Activated CD4-positive, alpha-beta T cell treated with anti-CD3 and anti-CD28 coated beads for 24 hours (primary cell): Measurements from ENCODE around the gene C16orf90.
"Not testable (repeated sequence)": the region's sequence is repeated elsewhere in the genome, so short reads cannot be mapped to it uniquely, and the experiment has no call there.

Source experiments
- DNase-seq, 2 donors: peaks; one replicate each; pipeline ENCODE4 v3.0.0-alpha.2; 2020; ENCODE audit warnings: low read depth in 2 of 2

The C16orf90 gene

DNA sequence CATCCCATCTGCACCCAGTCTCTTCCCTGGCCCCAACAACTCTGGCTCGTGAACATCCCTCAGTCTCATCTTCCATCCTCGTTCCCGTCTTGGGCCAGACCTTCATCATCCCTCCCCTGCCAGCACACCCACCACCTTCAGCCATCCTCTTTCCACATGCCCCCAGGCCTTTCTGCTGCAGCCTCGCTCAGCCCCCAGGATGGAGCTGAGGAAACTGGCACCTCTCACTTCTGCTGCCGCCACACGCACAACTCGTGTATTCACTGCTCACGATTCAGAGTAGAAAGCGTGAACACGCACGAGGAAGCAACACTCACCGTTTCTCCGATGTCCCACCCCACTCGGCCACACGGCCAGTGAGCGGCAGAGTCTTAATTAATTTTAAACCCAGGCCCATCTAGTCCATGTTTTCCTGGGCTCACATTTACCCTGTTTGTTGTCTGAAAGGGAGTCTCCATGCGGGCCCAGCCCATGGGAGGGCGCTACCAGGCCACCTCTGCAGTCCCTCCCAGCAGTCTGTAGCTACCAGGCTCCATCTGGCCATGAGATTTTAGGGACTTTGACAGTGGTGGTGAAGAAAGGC is 12.5 kb downstream of the C16orf90 start:
- DNase-seq: no peak

DNA sequence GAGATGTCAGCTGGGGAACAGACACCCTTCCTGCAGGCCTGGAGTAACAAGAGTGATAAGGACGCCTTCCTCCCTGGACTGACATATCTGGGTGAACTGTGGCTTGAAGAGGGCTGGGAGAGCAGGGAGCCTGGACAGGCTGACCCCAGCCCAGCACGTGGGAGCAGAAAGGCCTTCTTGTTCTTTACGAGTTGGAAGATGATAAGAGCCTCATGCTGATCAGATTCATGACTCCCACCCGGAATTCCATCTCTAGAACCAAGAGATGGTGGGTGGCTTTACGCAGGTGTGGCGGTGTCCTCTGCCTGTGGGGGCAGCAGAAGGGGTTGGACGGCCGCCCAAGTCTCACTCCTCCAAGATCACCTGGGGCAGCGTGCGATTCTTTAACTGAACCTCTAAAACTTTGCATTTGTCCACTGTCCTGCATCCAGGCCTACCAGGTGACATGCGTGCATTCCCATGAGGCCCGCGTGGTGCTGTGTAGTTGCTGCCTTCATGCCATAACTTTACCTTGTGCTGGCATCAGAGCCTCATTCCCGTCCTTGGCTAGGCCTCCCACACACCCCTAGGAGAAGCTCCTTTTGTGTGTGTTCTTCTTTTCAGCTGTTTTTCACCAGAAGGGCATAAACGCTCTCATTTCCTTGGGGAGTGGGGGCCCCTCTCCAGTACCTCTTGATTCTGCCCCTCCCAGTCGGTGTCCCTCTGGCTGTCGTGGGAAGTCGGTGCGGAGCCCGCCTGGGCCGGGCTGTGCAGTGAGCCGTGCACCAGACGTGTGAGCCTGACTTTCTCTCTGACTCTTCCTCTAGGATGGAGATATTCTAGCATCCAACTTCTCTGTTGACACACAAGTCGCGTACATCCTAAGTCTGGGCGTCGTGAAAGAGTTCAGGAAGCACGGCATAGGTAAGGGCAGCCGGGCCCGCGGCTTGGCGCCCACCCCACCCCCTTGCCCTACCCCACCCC is 13.3 kb downstream of the C16orf90 start:
- DNase-seq: no peak

DNA sequence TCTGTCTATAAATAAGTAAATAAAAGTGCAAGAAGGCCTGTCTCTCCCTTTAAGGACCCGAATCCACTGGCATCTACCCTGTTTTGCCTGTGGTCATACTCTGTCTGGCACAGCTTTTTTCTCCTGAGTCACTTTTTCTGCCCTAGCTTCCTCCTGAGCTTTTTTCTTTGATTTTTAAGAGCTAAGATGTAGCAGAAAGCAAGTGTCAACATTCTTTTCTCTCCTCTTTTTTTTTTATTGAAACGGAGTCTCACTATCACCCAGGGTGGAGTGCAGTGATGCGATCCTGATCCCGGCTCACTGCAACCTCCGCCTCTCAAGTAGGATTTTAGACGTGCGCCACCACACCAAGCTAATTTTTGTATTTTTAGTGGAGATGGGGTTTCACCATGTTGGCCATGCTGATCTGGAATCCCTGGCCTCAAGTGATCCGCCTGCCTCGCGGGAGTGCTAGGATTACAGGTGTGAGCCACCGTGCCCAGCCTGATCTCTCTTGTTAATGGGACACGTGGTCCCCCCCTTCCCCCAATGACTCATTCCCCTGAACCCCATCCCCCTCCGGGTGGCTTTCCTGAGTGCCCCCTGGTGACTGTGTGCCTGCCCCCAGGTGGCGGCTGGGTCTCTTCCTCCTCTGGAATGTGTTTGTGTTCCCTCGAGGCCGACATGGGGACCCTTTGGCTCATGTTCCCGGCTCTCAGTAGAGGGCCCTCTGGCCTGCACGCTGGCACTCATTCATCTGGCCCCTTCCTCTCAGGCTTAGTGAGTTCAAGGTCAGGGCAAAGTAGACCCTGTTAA is 14.2 kb downstream of the C16orf90 start:
- no peak for DNase-seq

DNA sequence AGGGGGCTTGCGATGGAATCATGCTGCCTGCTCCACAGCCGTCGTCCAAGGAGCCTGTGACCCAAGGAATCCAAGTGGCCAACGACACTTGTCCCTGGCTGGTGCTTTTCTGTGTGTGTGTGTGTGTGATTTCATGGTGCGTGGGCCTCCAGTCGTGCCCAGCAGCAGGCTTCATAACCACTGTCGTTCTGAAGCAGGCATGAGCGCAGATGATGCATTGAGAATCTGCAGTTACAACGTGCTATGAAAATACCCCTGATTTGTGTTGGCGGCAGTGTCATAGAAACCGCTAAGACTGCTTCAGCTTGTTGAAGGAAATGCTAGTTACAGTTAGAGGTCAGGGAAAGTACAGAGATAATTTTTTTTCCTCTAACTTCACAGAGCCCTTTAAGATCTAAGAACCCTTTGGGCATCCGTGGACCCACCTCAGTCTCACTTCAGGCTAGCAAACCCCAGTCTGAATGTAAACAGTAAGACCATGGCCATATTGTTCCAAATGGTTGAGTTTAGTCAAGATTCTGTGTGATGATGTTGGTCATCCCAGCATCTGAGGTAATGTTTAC is 15.6 kb downstream of the C16orf90 start:
- DNase-seq: no peak

DNA sequence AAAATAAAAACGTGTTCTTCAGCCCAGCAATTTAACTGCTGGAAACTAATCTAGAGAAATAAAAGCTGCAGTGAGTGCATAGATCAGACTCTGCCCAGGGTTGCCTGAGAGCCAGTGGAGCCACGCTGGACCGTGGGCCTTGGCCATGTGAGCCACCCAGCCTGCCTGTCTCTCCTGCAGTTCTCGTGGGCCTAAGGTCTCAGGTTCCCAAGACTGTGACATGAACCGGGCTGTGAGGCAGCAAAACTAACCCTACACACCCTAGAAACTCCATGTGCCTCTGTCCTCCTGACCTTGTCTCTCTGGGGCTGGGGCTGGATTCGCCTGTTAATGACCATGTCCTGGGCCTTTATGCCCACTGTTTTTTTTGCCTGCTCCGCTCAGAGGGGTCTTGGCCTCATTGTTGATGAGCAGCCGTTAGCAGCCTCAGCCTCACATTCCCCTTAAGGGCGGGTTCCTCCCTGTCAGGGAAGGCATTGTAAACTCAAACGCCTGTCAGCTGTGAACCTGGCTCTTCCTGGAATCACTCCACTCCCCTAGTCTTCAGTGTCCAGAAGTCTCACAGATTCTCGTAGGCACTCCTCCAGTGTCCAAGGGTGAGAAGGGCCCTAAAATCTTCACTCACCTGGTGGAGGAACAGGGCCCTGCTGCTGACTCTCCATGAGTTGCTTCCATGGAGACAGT is 16.9 kb downstream of the C16orf90 start:
- DNase-seq: no peak

DNA sequence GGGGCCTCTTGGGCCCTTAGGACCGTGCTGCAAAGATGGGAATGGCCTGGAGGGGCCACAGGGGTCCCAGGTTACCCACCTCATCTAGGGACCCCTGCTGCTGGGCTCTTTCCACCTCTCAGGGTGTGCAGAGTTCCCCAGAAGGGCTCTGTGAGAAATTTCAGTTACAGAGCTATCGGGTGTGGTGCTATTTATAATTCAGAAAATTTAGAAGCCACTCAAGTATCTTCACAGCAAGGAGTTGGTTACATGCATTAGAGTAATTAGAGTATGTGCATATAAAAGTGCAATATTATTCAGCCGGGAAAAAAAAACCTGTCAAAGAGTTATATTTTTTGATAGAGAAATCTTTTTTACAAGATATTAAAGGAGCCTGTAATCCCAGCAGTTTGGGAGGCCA is 18.9 kb downstream of the C16orf90 start:
- DNase-seq: no peak

DNA sequence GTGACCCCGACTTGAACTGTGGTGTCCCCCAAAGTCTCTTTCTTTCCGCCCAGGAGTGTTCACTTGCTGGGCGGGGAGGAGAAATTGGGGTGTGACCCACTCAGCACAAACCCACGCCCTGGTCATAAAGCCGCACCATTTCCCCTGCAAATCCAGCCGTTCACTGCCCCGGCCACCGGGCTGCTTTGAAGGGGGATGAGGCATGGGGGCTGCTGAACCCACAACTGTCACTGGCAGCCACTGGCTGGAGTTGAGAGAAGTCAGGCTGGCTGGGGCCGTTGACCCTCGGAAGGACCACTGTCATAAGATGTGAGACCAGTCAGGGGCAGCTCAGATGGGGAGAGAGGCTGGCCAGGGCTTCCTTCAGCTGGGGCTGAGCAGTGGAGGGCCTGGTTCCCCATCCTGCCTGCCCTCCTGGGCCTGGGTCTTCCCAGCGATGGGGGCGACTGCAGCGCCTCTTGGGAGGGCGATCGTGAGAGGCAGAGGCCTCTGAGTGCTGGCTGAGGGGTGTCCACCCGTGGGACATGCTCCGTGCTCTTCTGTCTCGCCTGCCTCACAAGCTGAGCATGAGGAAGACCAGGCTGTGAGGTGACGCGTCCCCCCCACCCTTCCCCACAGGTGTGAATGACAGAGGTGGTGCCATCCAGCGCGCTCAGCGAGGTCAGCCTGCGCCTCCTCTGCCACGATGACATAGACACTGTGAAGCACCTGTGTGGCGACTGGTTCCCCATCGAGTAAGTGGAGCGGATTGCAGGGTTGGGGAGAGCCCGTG is 19.5 kb downstream of the C16orf90 start:
- no peak for DNase-seq

DNA sequence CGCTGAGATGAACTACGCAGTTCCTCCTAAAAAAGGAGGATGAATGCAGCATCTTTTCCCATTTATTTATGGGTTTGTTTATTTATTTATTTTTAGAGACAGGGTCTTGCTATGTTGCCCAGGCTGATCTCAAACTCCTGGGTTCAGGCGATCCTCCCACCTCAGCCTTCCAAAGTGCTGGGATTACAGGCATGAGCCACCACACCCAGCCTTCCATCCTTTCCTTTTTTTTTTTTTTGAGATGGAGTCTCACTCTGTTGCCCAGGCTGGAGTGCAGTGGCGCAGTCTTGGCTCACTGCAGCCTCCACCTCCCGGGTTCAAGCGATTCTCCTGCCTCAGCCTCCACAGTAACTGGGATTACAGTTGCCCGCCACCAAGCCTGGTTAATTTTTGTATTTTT is 20.4 kb downstream of the C16orf90 start:
- not testable (repeated sequence) for DNase-seq

DNA sequence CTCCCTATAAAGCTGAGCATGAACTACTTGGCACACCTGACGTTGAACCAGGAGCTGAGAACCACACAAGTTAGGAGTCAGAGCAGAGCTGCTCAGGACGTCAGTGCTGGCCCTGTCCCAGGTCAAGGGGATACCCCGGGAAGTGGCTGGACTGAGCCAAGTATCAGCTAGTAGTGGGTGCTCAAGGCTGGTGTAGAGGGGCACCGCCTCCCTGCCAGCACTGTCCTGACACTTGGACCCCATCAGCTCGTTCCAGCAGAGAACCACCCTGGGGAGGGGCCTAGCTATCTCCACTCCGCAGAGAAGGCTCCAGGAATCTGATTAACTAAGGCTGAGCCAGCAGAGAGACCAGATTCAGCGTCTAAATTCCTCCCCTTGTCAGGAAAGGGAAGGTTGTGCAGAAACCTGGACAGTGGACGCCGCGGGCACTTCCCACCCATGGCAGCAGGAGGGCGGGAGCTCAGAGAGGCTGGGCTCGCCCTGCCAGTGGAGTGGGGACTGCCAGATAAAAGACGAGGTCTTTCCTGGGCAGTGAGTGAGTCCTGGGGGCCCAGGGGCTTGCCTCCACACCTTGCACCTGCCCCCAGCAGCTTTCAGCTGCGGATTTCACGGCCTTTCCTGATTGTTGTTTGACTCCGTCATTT is 21.0 kb downstream of the C16orf90 start:
- DNase-seq: no peak

DNA sequence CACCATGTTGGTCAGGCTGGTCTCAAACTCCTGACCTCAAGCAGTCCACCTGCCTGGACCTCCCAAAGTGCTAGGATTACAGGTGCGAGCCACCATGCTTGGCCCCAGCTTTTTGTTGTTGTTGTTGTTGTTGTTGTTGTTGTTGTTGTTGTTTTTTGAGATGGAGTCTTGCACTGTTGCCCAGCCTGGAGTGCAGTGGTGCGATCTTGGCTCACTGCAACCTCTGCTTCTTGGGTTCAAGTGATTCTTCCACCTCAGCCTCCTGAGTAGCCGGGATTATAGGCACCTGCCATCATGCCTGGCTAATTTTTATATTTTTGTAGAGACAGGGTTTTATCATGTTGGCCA is 21.7 kb downstream of the C16orf90 start:
- DNase-seq: not testable (repeated sequence)

DNA sequence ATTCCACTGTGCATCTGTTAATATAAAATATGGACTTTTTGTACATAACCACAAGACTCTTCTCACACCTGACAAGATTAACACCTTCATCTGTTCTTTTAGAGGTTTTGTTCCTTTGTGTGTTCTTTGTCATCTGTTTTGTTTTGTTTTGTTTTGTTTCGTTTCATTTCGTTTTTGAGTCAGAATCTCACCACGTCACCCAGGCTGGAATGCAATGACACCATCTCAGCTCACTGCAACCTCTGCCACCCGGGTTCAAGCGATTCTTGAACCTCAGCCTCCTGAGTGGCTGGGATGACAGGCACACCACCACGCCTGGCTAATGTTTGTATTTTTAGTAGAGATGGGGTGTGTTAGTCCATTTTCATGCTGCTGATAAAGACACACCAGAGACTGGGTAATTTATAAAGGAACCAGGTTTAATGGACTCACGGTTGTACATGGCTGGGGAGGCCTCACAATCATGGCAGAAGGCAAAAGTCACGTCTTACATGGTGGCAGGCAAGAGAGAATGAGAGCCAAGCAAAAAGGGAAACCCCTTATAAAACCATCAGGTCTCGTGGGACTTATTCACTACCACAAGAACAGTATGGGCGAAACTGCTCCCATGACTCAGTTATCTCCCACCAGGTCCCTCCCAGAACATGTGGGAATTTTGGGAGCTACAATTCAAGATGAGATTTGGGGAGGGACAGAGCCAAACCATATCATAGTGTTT is 22.3 kb downstream of the C16orf90 start:
- no peak for DNase-seq

DNA sequence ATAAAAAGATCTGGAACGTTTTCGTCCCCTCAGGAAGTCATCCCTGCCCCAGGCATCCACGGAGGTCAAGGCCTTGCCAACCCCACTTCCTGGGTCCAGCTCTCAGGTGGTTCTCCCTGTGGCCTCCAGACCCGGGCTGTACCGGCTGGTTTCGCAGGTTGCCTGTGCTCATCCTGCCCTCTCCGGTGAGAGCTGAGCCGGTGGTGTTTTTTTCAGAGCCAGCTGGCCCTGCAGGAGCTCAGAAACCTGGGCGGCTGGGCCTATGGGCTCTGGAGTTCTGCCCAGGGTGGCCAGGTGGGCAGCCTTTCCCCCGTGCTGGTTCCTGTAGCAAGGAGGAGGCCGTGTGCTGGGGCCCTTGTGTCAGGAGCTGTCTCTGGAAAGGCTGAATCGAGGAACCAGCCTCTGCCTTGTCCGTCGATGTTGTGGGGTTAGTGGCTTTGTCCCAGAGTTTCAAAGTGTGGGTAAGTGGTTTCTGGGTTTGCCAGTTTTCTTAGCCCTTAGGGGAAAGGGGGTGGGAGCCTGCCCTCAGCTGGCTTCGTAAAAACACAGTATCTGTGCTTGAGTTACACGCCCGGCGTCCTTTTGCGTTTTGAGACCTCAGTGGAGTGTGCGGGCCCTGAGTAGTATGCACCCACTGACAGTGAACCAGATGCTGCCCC is 23.6 kb downstream of the C16orf90 start:
- DNase-seq: no peak

DNA sequence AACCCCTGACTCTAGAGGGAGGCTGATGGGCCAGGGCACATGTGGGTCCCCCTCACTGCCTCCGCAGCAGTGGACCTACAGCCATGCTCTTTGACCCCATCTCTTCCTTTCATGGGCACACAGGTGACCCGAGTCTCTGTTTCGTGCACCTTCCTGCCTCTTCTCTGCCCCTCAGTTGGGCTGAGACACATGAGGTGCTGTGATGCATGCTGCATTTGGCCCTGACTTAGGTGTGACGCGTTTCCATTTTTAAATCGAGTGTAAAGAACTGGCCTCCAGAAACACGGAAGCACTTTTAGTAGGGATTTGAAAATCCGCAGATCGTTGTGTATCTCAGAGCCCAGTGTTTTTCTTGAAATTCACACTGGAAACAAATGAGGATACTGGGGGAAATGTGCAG is 24.6 kb downstream of the C16orf90 start:
- DNase-seq: no peak

DNA sequence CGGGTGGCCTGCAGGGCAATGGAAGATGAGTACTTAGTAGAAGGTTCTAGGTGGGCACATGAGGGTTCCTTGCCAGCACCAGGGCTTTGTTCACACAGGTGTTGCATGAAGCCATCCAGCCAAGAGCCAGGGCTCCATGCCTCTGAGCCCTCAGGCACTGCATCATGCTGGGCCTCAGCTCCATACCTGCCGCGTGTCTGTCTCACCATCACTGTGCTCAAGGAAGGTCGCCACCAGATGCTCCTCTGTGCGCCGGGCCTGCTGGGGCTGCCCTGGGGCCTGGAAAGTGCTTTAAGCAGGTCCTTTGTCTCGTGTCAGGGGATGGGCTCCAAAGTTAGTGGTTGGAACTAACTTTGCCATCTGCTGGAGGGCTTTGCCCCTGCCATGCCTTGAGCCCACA is 25.6 kb downstream of the C16orf90 start:
- no peak for DNase-seq

DNA sequence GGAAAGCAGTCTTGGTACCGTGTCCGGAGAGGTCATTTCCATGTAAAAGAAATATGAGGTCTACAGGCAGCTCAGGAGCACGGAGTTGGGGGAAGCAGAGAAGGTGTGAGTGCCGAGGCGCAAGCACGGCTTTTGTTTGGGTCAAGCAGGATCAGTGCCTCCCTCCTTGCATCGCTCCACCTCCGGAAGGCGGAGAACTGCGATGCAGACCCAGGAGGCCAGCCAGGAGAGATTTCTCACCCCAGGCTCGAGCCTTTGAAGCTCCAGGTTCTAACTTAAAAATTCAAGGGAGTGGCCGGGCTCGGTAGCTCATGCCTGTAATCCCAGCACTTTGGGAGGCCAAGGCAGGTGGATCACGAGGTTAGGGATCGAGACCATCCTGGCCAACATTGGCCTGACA is 26.8 kb downstream of the C16orf90 start:
- DNase-seq: no peak

DNA sequence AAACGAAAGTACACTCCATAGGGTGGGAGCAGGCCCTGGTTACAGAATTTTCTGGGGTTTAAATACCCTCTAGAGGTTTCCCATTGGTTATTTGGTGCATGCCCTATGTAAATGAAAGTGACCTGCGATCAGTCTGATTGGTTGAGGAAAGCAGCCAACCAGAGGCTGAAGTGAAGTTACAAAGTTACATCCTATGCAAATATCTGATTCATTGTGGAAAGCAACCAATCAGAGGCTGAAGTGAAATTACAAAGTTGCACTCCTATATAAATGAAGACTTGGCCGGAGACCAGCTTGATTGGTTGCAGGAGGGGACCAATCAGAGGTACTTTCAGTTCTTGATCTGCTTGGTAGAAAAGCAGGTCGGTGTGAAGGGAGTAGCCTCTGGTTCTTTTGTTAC is 27.4 kb downstream of the C16orf90 start:
- no peak for DNase-seq

DNA sequence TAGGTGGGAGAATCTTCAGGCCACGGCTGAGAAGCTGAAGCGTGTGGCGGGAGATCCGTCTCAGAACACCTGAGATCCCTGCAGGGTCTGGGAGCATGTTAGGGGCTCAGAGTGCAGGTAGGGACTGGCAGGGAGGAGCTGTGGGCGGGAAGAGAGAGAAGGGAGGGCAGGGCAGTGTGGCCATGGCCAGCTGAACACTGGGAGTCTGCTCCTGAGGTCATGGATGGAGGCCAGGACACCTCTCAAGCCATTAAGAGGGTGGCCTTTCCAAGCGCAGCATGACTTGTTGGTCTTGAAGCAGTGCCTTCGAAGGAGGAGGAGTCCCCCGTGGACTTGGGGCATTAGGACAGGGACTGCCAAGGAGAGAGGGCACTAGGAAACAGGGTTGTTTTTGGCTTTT is 28.1 kb downstream of the C16orf90 start:
- DNase-seq: no peak

DNA sequence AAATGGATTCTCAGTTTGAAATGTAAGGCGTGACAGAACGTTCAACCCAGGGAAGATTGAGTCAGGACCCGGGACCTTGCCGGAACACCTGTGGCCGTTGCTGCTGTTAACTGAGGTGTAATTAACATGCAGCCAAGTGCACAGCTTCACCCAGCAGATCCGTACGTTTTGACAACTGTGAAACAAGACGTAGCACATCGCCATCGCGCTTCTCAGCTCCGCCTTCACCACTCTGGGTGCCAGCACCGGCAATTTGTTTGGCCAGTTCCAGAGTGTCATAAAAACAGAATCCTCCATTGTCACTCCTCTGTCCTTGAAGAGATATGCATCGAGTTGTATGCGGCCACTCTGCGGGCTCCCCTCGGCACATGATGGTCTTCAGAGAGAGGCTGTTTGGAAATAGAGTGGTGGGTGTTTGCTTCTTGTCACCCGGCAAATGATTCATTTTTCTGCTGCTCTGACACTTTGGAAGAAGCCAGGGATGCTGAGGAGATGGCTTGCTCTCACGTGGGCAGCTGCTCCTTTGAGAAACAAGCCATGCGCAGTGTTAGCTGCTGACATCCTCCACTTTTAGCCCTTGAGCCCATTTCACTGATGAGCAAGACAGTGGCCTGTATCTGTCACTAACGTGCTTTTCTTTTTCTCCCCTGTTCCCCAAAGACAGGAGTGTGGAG is 29.2 kb downstream of the C16orf90 start:
- no peak for DNase-seq

DNA sequence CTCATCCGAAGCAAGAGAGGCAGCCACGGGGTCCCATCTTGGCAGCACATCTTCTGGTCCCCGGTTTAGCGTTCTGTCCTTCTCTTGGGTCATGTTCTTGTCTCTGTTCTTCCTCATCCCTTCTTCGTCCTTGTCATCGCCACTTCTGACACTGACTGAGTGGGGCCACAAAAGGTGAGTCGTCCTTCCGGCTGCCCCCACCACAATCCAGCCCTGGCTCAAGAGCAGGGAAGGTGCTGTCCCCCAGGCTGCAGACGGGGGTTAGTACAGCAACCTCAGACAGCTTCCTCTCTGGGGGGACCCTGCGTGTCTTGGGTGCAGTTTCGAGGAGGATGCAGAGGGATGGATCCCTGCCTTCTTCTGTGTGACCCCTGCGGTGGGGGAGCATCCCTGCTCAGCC is 30.0 kb downstream of the C16orf90 start:
- DNase-seq: no peak
